Right ventricle myocardium superior (tissue), 1 donor: ENCODE data around the gene TRIM39. TPM values are rescaled to one million over a fixed set of nuclear protein-coding genes. Genes with fewer than 3 reads are reported as not detected.
"Not testable (repeated sequence)": the region's sequence is repeated elsewhere in the genome, so short reads cannot be mapped to it uniquely, and the experiment has no call there.

ENCODE experiments used
- ATAC-seq: fragments of 200-7000 bp; cut with Tn5 transposase; one replicate; pipeline ENCODE4 v1.9.1; 2020; ENCODE audit warnings: mild to moderate bottlenecking; ENCODE audit not compliant: poor library complexity
- DNase-seq: peaks from one replicate; pipeline ENCODE4 v3.0.0-alpha.2; 2020
- intact Hi-C: fragments of 100-400 bp; cut with DNase I; formaldehyde crosslinking; loops from one replicate; pipeline ENCODE4 v1.11.2; 2022
- long read RNA-seq: library from polyadenylated mRNA; unstranded; transcript quantifications from one replicate; pipeline ENCODE4 v2.0.0, GENCODE V29; 2021
- total RNA-seq: library from RNA; stranded (reverse); fragmentation: NEBNext Ultra II Directional; extraction: Animal tissue kit (Norgen Biotek cat#: 25700); gene quantifications from one replicate; pipeline ENCODE4 v1.2.1, GENCODE V29; 2021
- donor health status: DM: no; HTN: yes; CAD: no; lungs with severe emphysema.

TRIM39 gene
- total RNA-seq = 6.2 TPM
- long read RNA-seq, transcript TRIM39-205 (8 exons, 3,249 nt) = major isoform, 8 of 33 reads
- long read RNA-seq, partial matches to known transcripts = 15 of 33 reads
- long read RNA-seq, other reads (novel, unspliced or antisense) = 9 of 33 reads

DNA sequence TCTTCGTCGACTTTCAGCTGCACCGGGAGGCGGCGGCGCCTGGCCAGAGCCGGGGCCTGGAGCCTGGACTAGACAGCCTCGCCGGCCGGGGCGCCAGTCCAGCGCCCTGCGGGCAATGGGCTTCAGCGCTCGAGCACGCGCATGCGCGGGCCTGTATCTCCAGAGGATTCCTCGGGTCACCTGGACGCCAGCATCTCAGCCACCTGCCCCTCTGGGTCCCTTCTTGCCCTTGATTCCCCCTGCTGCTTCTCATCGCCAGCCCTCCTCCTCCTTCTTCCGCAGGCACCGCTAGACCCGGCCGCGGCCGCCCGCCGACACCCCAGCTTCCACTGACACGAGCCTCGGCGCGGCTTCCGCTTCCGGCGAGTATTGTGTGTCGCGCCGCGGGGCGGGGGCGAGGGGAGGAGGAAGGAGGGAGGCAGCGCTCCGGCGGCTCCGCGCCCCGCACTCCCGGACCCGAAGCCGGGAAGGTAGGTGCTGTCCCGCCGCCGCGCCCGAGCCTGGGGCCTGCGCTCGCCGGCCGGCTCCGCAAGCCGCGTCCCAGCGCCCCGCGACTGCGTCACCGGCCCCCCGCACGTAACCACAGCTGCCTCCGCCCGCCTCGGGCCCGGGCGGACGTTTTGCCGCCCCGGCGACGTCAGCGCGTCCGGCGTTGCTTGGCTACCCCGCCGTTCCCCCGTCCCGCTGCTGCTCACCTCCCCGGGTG, at the start of gene TRIM39:
Gene TRIM39, plus strand, starts transcription at position 402 of the 706 bp plus-strand sequence. CDS start 2,391 bp downstream, outside the sequence.
- intact Hi-C loops = no loop called here
- ATAC-seq (peak; percentile 92), DNase-seq (peak; percentile 95)

DNA sequence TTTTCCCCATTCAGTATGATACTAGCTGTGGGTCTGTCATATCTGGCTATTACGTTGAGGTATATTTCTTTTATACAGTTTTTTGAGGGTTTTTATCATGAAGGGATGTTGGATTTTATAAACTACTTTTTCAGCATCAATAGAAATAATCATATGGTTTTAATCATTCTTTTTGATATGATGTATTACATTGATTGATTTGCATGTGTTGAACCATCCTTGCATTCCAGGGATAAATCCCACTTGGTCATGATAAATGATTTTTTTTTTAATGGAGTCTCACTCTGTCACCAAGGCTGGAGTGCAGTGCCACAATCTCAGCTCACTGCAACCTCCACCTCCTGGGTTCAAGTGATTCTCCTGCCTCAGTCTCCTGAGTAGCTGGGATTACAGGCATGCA, 45.7 kb upstream of the TRIM39 start:
- ATAC-seq, intact Hi-C loops, DNase-seq: not testable (repeated sequence)

DNA sequence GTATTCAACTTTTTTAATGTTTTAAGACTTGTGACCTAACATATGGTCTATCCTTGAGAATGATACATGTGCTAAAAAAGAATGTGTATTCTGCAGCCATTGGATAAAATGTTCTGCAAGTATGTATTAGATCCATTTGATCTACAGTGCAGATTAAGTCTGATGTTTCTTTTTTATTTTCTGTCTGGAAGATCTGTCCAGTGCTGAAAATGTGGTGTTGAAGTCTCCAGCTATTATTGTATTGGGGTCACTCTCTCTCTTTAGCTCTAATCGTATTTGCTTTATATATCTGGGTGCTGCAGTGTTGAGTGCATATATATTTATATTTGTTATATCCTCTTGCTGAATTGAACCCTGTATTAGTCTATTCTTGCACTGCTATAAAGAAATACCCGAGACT, 44.2 kb upstream of the TRIM39 start:
- intact Hi-C loops = no loop called here
- DNase-seq (no peak), ATAC-seq (no peak)

DNA sequence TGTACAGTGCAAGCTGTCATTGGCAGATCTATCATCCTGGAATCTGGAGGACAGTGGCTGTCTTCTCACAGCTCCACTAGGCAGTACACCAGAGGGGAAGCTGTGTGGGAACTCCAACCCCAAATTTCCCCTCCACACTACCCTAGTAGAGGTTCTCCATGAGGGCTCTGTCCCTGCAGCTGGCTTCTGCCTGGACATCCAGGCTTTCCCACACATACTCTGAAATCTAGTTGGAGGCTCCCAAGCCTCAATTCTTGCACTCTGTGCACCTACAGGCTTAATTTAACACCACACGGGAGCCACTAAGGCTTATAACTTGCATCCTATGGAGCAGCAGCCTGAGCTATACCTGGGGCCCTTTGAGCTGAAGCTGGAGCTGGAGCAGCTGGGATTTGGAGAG, 43.0 kb upstream of the TRIM39 start:
- DNase-seq = no peak
- intact Hi-C loops = no loop called here
- no peak for ATAC-seq

DNA sequence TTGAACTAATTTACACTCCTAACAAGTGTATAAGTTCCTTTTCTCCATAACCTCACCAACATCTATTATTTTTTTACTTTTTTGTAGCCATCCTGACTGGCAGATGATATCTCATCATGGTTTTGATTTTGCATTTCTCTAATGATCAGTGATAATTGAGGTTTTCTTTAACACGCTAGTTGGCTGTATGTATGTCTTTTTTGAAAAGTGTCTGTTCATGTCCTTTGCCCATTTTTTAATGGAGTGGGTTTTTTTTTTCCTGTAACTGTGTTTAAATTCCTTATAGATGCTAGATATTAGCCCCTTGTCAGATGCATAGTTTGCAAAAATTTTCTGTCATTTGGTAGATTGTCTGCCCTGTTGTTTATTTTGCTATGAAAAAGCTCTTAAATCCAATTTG, 39.6 kb upstream of the TRIM39 start:
- ATAC-seq = no peak
- intact Hi-C loops = no loop called here
- no peak for DNase-seq

DNA sequence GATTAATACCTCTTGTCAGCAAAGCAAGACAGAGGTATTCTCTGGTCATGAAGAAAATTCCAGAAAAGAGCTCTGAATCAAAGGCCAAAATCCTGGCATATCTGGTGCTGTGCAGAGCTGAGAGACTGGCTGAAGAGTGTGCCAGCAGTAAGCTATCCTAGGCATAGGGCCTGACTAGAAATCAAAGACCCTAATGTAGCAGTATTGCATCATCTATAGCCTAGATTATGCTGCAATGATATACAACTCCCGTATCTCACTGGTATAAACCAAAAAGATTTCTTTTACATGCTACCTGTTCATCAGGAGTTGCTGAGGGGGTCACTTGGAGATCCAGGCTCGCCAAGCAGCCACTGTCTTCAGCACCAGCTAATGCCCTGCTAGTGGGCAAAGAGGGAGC, 30.9 kb upstream of the TRIM39 start:
- intact Hi-C loops = no loop called here
- DNase-seq (no peak), ATAC-seq (no peak)

DNA sequence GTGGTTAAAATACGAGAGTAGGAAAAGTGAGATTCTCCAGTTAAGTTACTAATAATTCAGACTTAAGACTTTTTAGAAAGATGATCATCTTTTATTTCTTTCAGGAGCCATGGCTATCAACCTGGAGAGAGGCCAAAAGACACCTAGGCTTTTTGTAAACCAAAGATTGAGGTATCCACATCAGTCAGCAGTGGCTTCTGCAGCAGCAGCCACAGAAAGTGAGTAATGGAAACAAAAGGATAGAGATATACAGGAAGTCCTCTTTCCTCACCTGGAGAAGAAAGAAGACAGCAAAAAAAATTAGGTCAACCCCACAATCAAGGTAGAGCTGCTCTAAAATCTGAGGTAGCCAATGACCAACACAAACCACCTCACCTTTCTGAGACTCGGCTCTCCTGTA, 22.7 kb upstream of the TRIM39 start:
- DNase-seq (no peak), ATAC-seq (no peak)
- intact Hi-C loops = no loop called here

DNA sequence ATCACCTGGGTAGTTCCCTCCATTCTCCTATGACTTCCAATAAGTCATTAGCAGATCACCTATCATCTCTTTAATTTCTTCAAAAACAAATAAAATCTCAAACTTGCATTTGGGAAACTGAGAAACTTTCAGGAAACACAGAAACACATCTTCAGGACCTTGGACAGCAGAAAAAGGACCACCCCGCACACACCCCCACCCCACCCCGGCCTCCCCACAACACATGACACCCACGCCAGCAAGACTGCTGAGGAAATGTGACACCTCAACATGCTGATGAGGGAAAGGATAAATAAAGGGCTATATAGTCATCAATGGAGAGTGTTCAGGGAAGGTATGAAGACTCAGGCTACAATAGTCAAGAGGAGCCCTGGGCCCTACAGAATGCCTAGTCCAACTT, 15.6 kb upstream of the TRIM39 start:
- no peak for ATAC-seq
- DNase-seq = no peak
- intact Hi-C loops = no loop called here

DNA sequence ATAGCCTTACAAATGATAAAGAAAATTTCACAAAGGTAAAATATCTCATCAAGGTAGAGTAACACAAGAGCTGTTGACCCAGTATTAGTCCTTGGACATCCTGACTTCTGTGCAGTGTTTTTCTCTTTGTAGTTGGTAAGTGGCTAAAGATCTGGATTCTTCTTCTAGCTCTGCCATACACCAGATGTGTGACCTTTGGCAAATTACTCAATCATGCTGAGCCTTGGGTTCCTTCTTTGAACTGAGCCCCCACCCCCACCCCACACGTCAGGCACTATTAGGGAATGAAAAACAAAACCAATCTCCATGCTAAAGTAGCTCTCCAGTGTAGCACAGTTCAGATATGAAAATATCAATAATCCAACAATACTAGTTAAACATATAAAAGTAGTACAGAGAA, 15.1 kb upstream of the TRIM39 start:
- DNase-seq = no peak
- intact Hi-C loops = no loop called here
- ATAC-seq = no peak

DNA sequence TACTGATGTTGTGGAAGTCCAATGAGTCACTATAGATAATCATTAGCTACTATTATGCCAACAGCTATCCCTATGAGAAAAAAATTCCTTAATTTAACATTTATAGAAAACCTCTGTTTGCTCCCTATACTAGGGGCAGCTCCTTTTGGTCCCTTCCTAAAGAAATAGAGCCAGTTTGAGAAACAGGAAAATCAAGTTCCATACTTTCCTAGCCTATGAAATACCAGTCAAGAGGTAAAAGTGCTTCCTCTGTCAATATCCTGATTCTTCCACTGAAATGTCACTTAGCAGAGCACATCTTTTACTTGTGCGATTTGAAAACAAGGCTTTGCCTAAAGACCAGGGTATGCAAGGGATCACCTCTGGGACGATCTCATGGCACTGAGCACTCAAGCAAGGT, 14.5 kb upstream of the TRIM39 start:
- intact Hi-C loops = no loop called here
- no peak for DNase-seq

DNA sequence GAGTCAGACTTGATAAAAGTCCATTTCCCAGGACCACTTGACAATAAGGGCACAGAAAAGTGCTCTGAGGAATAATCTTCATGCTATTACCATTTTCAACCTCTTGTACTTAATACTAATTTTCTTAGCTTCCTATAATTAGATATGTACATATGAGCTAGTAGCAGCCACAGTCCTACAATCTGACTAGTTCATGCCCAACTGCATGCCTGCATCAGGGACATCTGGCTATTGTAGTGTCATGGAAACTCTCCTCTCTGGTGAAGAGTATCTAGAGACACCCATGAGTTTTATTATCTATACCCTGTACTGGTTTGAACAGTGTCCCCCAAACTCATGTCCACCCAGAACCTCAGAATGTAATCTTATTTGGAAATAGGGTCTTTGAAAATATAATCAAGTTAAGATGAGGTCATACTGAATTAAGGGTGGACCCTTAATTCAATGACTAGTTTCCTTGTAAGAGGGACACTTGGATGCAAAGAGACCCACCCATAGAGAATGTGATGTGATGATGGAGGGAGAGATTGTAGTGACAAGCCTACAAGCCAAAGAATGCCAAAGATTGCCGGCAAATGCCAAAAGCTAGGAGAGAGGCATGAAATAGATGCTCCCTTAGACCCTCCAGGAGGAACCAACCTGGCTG, 13.9 kb upstream of the TRIM39 start:
- DNase-seq (no peak), ATAC-seq (no peak)
- intact Hi-C loops = no loop called here

More for the DNA sequence above, 14.5 kb upstream of the TRIM39 start:
- no peak for ATAC-seq

DNA sequence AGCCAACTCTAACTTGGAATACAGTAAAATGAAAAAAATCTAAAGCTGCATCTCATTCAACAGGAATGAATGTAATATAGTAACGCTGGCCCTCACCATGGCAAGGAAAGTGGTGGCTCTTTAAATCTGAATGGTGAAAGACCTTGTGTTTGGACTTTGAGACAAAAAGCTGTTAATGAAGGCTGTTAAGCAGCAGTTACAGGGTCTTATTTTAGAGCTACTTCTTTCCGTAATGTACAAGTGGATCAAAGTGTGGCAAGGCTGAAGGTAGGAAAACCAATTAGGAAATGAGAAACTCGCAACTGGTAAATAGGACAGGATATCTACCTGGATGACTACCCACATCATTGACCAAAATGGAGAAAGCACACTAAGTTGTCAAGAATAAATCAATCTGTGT, 11.6 kb upstream of the TRIM39 start:
- DNase-seq (no peak), ATAC-seq (no peak)
- intact Hi-C loops = no loop called here

DNA sequence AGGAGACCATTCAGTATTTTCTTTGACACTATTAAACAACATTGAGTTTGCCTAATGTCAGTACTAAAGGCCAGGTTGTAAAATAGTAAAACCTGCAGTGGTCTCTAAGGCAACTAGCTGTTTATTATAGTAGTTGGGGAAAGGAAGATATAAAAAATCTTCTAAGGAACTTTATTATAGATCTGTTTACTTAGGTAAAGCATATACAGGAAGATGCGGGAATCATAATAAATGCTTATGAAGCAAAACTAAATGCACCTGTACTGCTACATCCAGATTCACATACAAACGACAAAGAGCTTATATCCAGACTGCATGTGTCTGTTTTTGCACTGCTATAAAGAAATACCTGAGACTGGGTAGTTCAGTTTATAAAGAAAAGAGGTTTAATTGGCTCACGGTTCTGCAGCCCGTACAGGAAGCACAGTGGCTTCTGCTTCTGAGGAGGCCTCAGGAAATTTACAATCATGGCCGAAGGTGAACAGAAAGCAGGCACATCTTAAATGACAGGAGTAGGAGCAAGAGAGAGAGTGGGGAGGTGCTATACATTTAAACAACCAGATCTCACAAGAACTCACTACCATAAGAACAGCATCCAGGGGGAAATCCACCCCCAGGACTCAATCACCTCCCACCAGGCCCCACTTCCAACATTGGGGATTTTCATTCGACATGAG, 8.7 kb upstream of the TRIM39 start:
- DNase-seq (no peak), ATAC-seq (no peak)
- intact Hi-C loops = no loop called here

DNA sequence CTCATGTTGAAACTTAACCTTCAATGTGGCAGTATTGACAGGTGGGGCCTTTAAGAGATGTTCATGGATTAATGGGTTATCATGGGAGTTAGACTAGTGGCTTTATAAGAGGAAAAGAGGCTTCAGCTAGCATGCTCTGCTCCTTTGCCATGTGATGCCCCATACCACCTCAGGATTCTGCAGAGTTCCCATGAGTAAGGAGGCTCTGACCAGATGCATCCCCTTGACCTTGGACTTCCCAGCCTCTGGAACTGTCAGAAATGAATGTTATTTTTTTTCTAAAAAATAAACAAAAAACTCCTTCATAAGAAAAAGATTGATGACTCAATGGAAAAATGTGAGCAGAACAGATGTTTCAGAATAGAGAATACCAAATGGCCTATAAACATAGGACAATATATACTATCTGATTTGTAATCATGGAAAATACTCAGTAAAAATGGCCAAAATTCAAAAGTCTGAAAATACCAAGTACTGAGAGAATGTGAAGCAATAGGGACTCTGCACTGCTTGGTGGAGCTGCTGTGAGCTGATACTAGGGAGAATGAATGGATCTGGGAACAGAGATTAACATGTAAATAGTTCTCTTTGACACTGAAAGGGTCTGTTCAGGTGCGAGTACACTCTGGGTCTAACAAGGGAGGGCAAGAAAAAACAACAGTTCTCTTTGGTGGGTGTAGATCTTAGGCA, 7.4 kb upstream of the TRIM39 start:
- DNase-seq (no peak), ATAC-seq (no peak)
- intact Hi-C loops = no loop called here

DNA sequence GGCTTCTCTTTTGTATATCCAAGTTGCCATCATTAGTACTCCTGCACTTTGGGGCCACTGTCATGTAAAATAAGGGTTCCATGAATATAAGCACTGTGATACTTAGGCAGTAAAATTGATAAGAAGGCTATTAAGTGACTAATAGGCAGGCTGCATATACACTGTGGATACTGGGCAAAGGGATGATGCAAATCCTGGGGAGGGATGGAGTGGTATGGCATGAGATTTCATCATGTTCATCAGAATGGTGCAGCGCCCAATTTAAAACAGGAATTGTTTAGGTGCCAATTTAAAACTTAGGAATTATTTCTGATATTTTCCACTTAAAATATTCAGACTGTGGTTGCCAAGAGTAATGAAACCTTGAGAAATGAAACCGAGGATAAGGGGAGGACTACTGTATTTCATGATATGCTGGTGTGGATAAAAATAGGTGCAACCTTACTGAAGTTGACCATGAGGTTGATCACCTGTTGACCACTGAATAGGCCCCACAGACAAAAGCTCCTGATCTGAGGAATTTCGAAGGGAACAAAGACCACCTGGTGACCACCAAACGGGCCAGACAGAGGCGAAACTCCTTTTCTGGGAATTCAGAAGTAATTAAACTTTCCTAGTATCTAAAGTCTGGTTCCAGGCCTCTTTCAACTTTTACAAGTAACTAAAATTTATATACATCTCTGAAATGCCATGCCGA, 4.9 kb upstream of the TRIM39 start:
- no peak for DNase-seq
- no peak for ATAC-seq
- intact Hi-C loops = no loop called here

DNA sequence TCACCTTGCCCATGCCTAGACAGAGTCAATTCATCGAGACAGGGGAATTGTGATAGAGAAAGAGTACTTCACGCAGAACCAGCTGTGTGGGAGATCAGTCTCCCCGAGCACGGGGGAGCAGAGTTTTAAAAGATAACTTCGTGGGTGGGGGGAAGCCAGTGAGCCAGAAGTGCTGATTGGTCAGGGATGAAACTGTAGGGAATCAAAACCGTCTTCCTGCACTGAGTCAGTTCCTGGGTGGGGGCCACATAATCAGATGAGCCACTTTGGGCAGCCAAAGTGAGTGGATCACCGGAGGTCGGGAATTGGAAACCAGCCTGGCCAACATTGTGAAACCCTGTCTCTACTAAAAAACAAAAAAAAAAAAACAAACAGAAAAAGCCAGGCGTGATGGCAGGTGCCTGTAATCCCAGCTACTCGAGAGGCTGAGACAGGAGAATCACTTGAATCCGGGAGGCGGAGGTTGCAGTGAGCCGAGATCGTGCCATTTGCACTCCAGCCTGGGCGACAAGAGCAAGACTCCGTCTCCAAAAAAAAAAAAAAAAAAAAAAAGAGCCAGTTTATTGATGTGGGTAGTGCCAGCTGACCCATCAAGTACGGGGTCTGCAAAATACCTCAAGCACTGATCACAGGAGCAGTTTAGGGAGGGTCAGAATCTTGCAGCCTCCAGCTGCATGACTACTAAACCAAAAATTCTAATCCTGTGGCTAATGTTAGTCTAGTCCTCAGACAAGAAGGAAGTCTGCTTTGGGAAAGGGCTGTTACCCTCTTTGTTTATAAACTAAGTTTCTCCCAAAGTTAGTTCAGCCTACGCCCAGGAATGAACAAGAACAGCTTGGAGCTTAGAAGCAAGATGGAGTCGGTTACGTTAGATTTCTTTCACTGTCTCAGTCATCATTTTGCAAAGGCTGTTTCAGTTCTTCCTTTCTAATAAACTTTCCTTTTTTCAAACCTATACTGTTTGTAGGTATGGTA, 3.9 kb upstream of the TRIM39 start:
- intact Hi-C loops = no loop called here
- ATAC-seq = no peak
- DNase-seq = no peak

DNA sequence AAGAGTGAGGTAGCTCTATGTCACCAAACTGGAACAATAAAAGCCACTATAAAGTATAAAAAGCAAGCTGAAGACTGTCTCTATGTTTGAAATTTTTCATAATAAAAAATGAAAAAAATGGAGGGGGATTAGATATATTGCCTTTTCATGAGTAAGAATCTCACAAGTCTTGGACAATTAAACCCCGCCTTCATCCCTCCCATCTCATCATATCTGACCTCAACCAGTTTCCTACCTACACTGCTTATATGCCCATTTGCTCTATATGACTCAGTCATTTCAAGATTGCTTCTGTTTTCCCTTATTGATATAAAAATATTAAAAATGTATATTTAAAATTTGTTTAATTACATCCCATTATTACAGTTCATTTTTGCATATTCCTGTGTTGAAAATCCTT, 2.9 kb upstream of the TRIM39 start:
- intact Hi-C loops = no loop called here
- DNase-seq = no peak
- ATAC-seq = no peak
